Spleen (tissue), 7 donors: ENCODE measurements around the gene PTBP2.

ENCODE experiments used
- POLR2A ChIP-seq, 3 donors: fragments of 450-650 bp; IDR thresholded peaks; one replicate each; pipeline ENCODE4 v1.5.1; 2017; ENCODE audit warnings: antibody characterized with exemption in 3 of 3, mild to moderate bottlenecking in 1 of 3
- TF ChIP-seq, protein P1 (sequence below), 11 experiments: fragments of 200-600 bp in 7 of 11; fragments of 450-650 bp in 4 of 11; sonication (generic) in 4 of 11; IDR thresholded peaks in 8 of 11; conservative IDR thresholded peaks in 3 of 11; 1 replicate in 7 of 11; 2 replicates in 4 of 11; pipeline versions ENCODE4 v1.4.0 to v1.8.0; 2016 to 2021; ENCODE audit warnings: antibody characterized with exemption in 11 of 11, inconsistent platforms in 4 of 11, mild to moderate bottlenecking in 1 of 11
- donor health status: DM: no; HTN: no; CAD: no; lungs with moderate emphysema.
- donor health status: DM: no; HTN: no; CAD: no.
- donor health status: DM: no; HTN: no; CAD: no.

DNA sequence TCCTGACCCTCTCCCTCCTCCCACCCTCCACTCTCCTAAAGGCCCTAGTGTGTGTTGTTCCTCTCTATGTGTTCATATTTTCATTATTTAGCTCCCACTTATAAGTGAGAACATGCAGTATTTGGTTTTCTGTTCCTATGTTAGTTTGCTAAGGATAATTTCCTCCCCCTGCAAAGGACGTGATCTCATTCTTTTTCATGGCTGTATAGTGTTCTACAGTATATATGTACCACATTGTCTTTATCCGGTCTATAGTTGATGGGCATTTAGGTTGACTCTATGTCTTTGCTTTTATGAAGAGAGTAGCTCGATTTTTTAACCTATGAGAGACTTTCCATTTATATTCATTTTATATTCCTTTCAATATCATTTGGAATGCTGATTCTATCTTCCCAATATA lies 7.9 kb upstream of the PTBP2 start:
- TF ChIP-seq, protein P1, sequence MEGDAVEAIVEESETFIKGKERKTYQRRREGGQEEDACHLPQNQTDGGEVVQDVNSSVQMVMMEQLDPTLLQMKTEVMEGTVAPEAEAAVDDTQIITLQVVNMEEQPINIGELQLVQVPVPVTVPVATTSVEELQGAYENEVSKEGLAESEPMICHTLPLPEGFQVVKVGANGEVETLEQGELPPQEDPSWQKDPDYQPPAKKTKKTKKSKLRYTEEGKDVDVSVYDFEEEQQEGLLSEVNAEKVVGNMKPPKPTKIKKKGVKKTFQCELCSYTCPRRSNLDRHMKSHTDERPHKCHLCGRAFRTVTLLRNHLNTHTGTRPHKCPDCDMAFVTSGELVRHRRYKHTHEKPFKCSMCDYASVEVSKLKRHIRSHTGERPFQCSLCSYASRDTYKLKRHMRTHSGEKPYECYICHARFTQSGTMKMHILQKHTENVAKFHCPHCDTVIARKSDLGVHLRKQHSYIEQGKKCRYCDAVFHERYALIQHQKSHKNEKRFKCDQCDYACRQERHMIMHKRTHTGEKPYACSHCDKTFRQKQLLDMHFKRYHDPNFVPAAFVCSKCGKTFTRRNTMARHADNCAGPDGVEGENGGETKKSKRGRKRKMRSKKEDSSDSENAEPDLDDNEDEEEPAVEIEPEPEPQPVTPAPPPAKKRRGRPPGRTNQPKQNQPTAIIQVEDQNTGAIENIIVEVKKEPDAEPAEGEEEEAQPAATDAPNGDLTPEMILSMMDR (IDR thresholded peaks at IDR 0.05 in 8 of 11, conservative IDR thresholded peaks at IDR 0.05 in 3 of 11): no peak
- TF ChIP-seq POLR2A (IDR thresholded peaks at IDR 0.05): no peak
